SK-N-SH treated with all-trans-retinoic acid at 6 μM for 48 hours (cell line): Measurements from ENCODE around the gene VAMP5.

Experiments
- ATAC-seq: fragments of 200-7000 bp; cut with Tn5 transposase; 3 replicates; pipeline ENCODE4 v1.9.1; 2020; ENCODE audit warnings: mild to moderate bottlenecking, moderate library complexity
- BACH2 ChIP-seq: fragments of 250-450 bp; sonication (Bioruptor Pico); IDR thresholded peaks from 2 replicates; pipeline ENCODE4 v1.9.0; 2021; ENCODE audit warnings: mild to moderate bottlenecking, borderline replicate concordance
- CSDC2 ChIP-seq: fragments of 250-450 bp; sonication (Bioruptor Pico); IDR thresholded peaks from 2 replicates; pipeline ENCODE4 v1.5.0; 2020; ENCODE audit warnings: mild to moderate bottlenecking, moderate library complexity
- ESRRG ChIP-seq: fragments of 250-450 bp; sonication (Bioruptor Pico); IDR thresholded peaks from 2 replicates; pipeline ENCODE4 v1.6.1; 2021; ENCODE audit warnings: mild to moderate bottlenecking
- OSR1 ChIP-seq: fragments of 250-450 bp; sonication (Bioruptor Pico); IDR thresholded peaks from 2 replicates; pipeline ENCODE4 v1.8.0; 2022; ENCODE audit warnings: moderate library complexity, mild to moderate bottlenecking, inconsistent platforms
- PPARA ChIP-seq: fragments of 250-450 bp; sonication (Bioruptor Pico); IDR thresholded peaks from 2 replicates; pipeline ENCODE4 v1.5.0; 2020; ENCODE audit warnings: mild to moderate bottlenecking, borderline replicate concordance
- RARB ChIP-seq: fragments of 250-450 bp; sonication (Bioruptor Pico); IDR thresholded peaks from 2 replicates; pipeline ENCODE4 v1.8.0; 2021; ENCODE audit warnings: mild to moderate bottlenecking, moderate library complexity
- SNAI2 ChIP-seq: fragments of 250-450 bp; sonication (Bioruptor Pico); IDR thresholded peaks from 2 replicates; pipeline ENCODE4 v1.5.0; 2020; ENCODE audit warnings: mild to moderate bottlenecking, moderate library complexity
- TOX ChIP-seq: fragments of 250-450 bp; sonication (Bioruptor Pico); IDR thresholded peaks from 2 replicates; pipeline ENCODE4 v1.8.0; 2021; ENCODE audit warnings: mild to moderate bottlenecking, moderate library complexity, borderline replicate concordance
- ZFP3 ChIP-seq: fragments of 250-450 bp; sonication (Bioruptor Pico); IDR thresholded peaks from 2 replicates; pipeline ENCODE4 v1.5.0; 2020; ENCODE audit warnings: mild to moderate bottlenecking, moderate library complexity
- ZFP30 ChIP-seq: fragments of 450-650 bp; formaldehyde crosslinking; IDR thresholded peaks from 2 replicates; pipeline ENCODE4 v1.5.0; 2022; ENCODE audit warnings: mild to moderate bottlenecking, moderate library complexity
- ZNF565 ChIP-seq: fragments of 450-650 bp; formaldehyde crosslinking; conservative IDR thresholded peaks from 2 replicates; pipeline ENCODE4 v1.5.0; 2020; ENCODE audit warnings: low read depth, mild to moderate bottlenecking, moderate library complexity
- ZNF70 ChIP-seq: fragments of 450-650 bp; formaldehyde crosslinking; IDR thresholded peaks from 2 replicates; pipeline ENCODE4 v1.5.0; 2020; ENCODE audit warnings: mild to moderate bottlenecking, moderate library complexity
- ZNF8 ChIP-seq: fragments of 450-650 bp; formaldehyde crosslinking; IDR thresholded peaks from 2 replicates; pipeline ENCODE4 v1.5.0; 2020; ENCODE audit warnings: mild to moderate bottlenecking, moderate library complexity
- TF ChIP-seq, protein P1 (sequence below): fragments of 250-450 bp; sonication (Bioruptor Pico); IDR thresholded peaks from 2 replicates; pipeline ENCODE4 v1.8.0; 2021; ENCODE audit warnings: low read depth, mild to moderate bottlenecking, moderate library complexity, borderline replicate concordance
- TF ChIP-seq, protein P2 (sequence below): fragments of 250-450 bp; sonication (Bioruptor Pico); IDR thresholded peaks from 2 replicates; pipeline ENCODE4 v1.8.0; 2020; ENCODE audit warnings: mild to moderate bottlenecking, moderate library complexity, borderline replicate concordance
- TF ChIP-seq, protein P3 (sequence below): fragments of 250-450 bp; sonication (Bioruptor Pico); IDR thresholded peaks from 2 replicates; pipeline ENCODE4 v1.5.1; 2021; ENCODE audit warnings: mild to moderate bottlenecking, moderate library complexity
- TF ChIP-seq, protein P4 (sequence below): fragments of 250-450 bp; sonication (Bioruptor Pico); IDR thresholded peaks from 2 replicates; pipeline ENCODE4 v1.5.0; 2020; ENCODE audit warnings: mild to moderate bottlenecking, moderate library complexity

Gene VAMP5

DNA sequence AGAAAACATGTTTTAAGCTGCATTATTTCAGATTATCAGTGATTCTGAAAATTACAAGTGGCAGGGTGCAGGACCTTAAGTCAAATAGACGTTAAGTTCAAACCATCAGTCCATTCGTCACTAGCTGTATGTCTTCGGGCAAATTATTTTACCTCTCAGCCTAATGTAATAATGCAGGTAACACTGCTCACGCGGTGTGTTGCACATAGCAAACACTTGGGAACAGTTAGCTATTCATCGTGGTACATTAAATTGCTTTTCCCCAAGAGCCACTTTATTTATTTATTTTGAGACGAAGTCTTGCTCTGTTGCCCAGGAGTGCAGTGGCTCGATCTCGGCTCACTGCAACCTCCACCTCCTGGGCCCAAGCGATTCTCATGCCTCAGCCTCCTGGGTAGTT lies 35.1 kb upstream of the VAMP5 start:
- ATAC-seq = no peak
- no peak for TF ChIP-seq RARB (CRISPR knock-in tag)
- no peak for TF ChIP-seq ZNF8 (CRISPR knock-in tag)
- no peak for TF ChIP-seq BACH2 (CRISPR knock-in tag)

DNA sequence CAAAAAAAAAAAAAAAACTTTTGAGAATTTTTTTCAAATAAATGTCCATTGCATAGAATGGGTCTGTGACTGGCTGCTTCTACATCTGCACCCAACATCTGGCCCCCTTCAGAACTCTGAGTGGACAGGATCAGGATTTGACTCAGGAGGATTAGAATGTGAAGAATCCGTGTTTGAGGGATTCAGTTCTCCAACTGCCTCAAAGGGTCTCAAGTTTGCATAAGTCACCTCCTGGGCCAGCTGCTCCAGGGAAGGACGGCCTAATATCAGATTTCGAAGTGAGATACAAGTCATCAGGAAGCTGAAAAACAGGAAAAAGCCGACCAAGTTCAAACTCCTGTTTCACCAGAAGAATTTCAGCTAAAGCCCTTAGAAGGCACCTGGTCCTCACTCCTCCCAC lies 34.4 kb upstream of the VAMP5 start:
- no peak for TF ChIP-seq CSDC2 (CRISPR knock-in tag)
- TF ChIP-seq BACH2 (CRISPR knock-in tag) = no peak
- no peak for TF ChIP-seq PPARA (CRISPR knock-in tag)
- TF ChIP-seq OSR1 (CRISPR knock-in tag) = no peak
- TF ChIP-seq TOX (CRISPR knock-in tag) = no peak
- TF ChIP-seq ZNF565 (CRISPR knock-in tag) = no peak
- TF ChIP-seq ZNF8 (CRISPR knock-in tag) = no peak
- TF ChIP-seq, protein P1, sequence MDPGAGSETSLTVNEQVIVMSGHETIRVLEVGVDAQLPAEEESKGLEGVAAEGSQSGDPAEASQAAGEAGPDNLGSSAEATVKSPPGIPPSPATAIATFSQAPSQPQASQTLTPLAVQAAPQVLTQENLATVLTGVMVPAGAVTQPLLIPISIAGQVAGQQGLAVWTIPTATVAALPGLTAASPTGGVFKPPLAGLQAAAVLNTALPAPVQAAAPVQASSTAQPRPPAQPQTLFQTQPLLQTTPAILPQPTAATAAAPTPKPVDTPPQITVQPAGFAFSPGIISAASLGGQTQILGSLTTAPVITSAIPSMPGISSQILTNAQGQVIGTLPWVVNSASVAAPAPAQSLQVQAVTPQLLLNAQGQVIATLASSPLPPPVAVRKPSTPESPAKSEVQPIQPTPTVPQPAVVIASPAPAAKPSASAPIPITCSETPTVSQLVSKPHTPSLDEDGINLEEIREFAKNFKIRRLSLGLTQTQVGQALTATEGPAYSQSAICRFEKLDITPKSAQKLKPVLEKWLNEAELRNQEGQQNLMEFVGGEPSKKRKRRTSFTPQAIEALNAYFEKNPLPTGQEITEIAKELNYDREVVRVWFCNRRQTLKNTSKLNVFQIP (CRISPR knock-in tag) = no peak
- TF ChIP-seq ESRRG = no peak
- no peak for TF ChIP-seq ZNF70 (CRISPR knock-in tag)
- TF ChIP-seq, protein P2, sequence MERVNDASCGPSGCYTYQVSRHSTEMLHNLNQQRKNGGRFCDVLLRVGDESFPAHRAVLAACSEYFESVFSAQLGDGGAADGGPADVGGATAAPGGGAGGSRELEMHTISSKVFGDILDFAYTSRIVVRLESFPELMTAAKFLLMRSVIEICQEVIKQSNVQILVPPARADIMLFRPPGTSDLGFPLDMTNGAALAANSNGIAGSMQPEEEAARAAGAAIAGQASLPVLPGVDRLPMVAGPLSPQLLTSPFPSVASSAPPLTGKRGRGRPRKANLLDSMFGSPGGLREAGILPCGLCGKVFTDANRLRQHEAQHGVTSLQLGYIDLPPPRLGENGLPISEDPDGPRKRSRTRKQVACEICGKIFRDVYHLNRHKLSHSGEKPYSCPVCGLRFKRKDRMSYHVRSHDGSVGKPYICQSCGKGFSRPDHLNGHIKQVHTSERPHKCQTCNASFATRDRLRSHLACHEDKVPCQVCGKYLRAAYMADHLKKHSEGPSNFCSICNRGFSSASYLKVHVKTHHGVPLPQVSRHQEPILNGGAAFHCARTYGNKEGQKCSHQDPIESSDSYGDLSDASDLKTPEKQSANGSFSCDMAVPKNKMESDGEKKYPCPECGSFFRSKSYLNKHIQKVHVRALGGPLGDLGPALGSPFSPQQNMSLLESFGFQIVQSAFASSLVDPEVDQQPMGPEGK (CRISPR knock-in tag) = no peak
- TF ChIP-seq RARB (CRISPR knock-in tag) = no peak
- TF ChIP-seq, all 23 proteins: peak for 0
- peak; percentile 45 for ATAC-seq

DNA sequence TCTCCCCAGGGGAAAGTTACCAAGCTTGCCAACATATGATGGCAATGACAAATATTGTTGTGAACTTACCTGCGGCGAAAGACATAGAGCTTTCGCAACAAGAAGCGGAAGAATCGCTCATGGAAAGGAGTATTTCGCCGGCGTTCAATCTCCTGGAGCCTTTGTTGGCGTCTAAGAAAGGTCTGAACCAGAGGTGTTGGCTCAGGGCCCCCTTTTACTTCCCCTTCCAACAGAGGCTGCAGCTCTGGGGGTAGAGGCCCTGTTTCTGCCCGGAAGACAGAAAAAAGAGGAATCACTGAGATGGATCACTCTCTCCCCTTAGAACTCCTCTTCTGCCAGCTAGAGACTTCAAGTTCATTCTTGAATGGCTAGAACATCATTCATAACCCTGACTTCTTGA lies 33.7 kb upstream of the VAMP5 start:
- ATAC-seq = no peak
- TF ChIP-seq ZFP30 (CRISPR knock-in tag) (no peak), BACH2 (CRISPR knock-in tag) (no peak), RARB (CRISPR knock-in tag) (no peak), PPARA (CRISPR knock-in tag) (no peak), ZFP3 (CRISPR knock-in tag) (no peak), TOX (CRISPR knock-in tag) (no peak)
- TF ChIP-seq, protein P3, sequence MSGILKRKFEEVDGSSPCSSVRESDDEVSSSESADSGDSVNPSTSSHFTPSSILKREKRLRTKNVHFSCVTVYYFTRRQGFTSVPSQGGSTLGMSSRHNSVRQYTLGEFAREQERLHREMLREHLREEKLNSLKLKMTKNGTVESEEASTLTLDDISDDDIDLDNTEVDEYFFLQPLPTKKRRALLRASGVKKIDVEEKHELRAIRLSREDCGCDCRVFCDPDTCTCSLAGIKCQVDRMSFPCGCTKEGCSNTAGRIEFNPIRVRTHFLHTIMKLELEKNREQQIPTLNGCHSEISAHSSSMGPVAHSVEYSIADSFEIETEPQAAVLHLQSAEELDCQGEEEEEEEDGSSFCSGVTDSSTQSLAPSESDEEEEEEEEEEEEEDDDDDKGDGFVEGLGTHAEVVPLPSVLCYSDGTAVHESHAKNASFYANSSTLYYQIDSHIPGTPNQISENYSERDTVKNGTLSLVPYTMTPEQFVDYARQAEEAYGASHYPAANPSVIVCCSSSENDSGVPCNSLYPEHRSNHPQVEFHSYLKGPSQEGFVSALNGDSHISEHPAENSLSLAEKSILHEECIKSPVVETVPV (CRISPR knock-in tag) = no peak
- TF ChIP-seq, protein P1 (CRISPR knock-in tag) = no peak
- TF ChIP-seq, protein P2 (CRISPR knock-in tag) = no peak

DNA sequence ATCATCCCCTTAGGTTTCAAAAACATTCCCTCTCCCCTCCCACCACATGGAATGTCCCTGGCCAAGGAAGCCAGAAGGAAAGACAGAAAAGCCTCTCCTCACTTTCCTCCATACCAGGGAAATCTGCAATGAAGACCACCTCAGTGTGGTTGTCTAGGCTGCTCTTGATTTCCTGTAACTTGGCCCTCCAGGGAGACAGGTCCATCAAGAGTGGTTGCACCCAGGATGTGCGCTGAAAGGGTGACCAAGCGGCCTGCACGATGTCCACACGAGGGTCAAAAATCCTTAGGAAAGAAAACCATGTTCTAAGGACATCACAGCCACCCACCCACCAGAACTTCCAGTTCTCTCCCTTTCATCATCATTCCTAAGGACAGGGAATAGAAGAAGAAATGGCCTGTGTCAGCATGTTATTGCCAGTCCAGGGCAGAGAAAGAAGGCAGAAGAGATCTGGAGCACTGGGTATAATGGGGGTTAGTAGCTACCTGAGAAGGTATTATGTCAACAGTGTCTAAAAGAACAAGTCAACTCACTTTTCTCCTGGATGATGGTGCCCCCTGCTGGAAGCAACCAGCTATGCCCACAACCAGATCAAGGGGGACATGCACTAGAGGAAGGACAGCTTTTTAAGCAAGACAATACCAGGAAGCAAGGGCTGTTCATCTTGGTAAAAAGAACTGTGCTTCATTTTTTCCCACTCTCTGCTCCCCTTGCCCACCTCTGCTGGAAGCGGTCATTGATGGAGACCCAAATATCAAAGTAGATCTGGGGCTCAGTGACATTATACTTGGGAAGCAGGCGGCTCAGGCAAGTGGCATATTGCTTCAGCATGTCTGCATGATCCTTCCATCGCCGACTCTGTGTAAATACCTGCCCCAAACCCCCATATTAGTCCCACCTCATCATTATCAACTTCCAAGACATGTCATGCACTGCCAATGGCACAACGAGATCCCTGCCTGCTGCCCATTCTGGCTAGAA lies 32.2 kb upstream of the VAMP5 start:
- ATAC-seq = peak; percentile 60
- TF ChIP-seq SNAI2 (CRISPR knock-in tag) (no peak), ZNF8 (CRISPR knock-in tag) (no peak), ESRRG (no peak)
- TF ChIP-seq, protein P2 (CRISPR knock-in tag) = no peak
- TF ChIP-seq, protein P4, sequence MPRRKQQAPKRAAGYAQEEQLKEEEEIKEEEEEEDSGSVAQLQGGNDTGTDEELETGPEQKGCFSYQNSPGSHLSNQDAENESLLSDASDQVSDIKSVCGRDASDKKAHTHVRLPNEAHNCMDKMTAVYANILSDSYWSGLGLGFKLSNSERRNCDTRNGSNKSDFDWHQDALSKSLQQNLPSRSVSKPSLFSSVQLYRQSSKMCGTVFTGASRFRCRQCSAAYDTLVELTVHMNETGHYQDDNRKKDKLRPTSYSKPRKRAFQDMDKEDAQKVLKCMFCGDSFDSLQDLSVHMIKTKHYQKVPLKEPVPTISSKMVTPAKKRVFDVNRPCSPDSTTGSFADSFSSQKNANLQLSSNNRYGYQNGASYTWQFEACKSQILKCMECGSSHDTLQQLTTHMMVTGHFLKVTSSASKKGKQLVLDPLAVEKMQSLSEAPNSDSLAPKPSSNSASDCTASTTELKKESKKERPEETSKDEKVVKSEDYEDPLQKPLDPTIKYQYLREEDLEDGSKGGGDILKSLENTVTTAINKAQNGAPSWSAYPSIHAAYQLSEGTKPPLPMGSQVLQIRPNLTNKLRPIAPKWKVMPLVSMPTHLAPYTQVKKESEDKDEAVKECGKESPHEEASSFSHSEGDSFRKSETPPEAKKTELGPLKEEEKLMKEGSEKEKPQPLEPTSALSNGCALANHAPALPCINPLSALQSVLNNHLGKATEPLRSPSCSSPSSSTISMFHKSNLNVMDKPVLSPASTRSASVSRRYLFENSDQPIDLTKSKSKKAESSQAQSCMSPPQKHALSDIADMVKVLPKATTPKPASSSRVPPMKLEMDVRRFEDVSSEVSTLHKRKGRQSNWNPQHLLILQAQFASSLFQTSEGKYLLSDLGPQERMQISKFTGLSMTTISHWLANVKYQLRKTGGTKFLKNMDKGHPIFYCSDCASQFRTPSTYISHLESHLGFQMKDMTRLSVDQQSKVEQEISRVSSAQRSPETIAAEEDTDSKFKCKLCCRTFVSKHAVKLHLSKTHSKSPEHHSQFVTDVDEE (CRISPR knock-in tag) = no peak
- TF ChIP-seq, all 23 proteins: peak for 0
